Endothelial cell of umbilical vein (primary cell): Measurements from ENCODE around the gene SNAPC4.

ENCODE experiments used
- EZH2 ChIP-seq: IDR thresholded peaks from 2 replicates; pipeline ENCODE4 v1.6.1; 2012; ENCODE audit warnings: borderline replicate concordance, low read depth, mild to moderate bottlenecking, moderate library complexity, low read length, inconsistent platforms; ENCODE audit not compliant: severe bottlenecking
- MYC ChIP-seq: IDR thresholded peaks from one replicate; pipeline ENCODE4 v1.6.1; 2011; ENCODE audit warnings: mild to moderate bottlenecking, low read depth, low read length
- POLR2AphosphoS5 ChIP-seq: IDR thresholded peaks from 2 replicates; pipeline ENCODE4 v1.6.1; 2012; ENCODE audit warnings: low read depth, mild to moderate bottlenecking, control low read depth, low read length, moderate library complexity; ENCODE audit not compliant: insufficient read depth
- TF ChIP-seq, protein P1 (sequence below), 2 donors: IDR thresholded peaks; 1 replicate in 1 of 2; 2 replicates in 1 of 2; pipeline ENCODE4 v1.5.1; 2011; ENCODE audit warnings: low read length in 2 of 2, mild to moderate bottlenecking in 2 of 2, moderate library complexity in 2 of 2, control low read depth in 1 of 2, inconsistent platforms in 1 of 2, low read depth in 1 of 2; ENCODE audit not compliant: insufficient read depth in 1 of 2; ENCODE audit errors: extremely low read depth in 1 of 2

DNA sequence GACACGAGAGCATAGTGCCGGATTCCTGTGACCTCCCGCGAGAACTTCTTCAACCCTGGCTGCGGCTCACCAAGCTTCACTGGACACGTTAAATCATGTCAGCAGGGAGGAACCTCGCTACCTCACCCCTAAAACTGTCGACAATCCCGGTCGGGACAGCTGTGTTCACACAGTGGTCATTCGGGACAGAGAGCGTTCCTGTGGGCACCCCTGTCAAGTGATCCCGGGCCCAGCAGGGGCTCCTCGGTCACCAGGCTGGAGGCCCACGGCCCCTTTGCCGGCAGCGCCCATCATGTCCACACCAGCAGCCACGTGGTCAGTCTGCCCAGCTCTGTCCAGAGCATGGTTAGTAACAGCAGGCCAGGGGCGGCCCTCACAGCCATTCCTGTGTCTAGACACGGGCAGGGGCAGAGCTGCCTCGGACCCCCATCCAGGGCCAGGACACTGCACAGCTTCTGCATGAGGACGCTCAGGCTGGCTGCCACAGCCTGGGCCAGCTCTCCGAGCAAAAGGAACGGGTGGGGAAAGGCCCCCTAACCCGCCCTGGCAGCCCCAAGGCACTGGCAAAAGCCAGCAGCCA is 36.2 kb upstream of the SNAPC4 start:
- TF ChIP-seq EZH2 (no peak), MYC (no peak), POLR2AphosphoS5 (no peak)
- TF ChIP-seq, protein P1, sequence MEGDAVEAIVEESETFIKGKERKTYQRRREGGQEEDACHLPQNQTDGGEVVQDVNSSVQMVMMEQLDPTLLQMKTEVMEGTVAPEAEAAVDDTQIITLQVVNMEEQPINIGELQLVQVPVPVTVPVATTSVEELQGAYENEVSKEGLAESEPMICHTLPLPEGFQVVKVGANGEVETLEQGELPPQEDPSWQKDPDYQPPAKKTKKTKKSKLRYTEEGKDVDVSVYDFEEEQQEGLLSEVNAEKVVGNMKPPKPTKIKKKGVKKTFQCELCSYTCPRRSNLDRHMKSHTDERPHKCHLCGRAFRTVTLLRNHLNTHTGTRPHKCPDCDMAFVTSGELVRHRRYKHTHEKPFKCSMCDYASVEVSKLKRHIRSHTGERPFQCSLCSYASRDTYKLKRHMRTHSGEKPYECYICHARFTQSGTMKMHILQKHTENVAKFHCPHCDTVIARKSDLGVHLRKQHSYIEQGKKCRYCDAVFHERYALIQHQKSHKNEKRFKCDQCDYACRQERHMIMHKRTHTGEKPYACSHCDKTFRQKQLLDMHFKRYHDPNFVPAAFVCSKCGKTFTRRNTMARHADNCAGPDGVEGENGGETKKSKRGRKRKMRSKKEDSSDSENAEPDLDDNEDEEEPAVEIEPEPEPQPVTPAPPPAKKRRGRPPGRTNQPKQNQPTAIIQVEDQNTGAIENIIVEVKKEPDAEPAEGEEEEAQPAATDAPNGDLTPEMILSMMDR (IDR thresholded peaks at IDR 0.05; ENCODE audit: extremely low read depth in 1 of 2, insufficient read depth in 1 of 2, low read depth in 1 of 2, low read length in 2 of 2), result no peak
